HEK293 (cell line): ENCODE results near the gene INPP4B.

Experiments
- HOXA7 ChIP-seq: sonication (generic); formaldehyde crosslinking; IDR thresholded peaks from 2 replicates; pipeline ENCODE4 v1.8.1; 2022; ENCODE audit warnings: missing genetic modification reagents, borderline replicate concordance
- IKZF3 ChIP-seq: fragments of 450-650 bp; IDR thresholded peaks from 2 replicates; pipeline ENCODE4 v1.5.0; 2018; ENCODE audit warnings: missing biosample characterization, mild to moderate bottlenecking, missing genetic modification characterization, moderate library complexity
- KLF7 ChIP-seq: fragments of 450-650 bp; formaldehyde crosslinking; IDR thresholded peaks from 2 replicates; pipeline ENCODE4 v1.5.1; 2016; ENCODE audit warnings: missing biosample characterization, missing genetic modification characterization, borderline replicate concordance
- REST ChIP-seq: fragments of 450-650 bp; formaldehyde crosslinking; IDR thresholded peaks from 2 replicates; pipeline ENCODE4 v1.5.1; 2016; ENCODE audit warnings: missing biosample characterization, missing genetic modification characterization
- SCRT2 ChIP-seq: fragments of 450-650 bp; formaldehyde crosslinking; IDR thresholded peaks from 2 replicates; pipeline ENCODE4 v1.5.1; 2016; ENCODE audit warnings: missing biosample characterization, missing genetic modification characterization
- TCF7L2 ChIP-seq: IDR thresholded peaks from 2 replicates; pipeline ENCODE4 v1.6.1; 2011; ENCODE audit warnings: low read depth, mild to moderate bottlenecking, inconsistent platforms, low read length, moderate library complexity, borderline replicate concordance
- TSHZ1 ChIP-seq: fragments of 450-650 bp; formaldehyde crosslinking; IDR thresholded peaks from 2 replicates; pipeline ENCODE4 v1.5.1; 2016; ENCODE audit warnings: missing biosample characterization, missing genetic modification characterization, borderline replicate concordance
- ZBTB17 ChIP-seq: fragments of 450-650 bp; formaldehyde crosslinking; IDR thresholded peaks from 2 replicates; pipeline ENCODE4 v1.5.1; 2016; ENCODE audit warnings: missing biosample characterization, missing genetic modification characterization
- ZBTB49 ChIP-seq: fragments of 450-650 bp; formaldehyde crosslinking; IDR thresholded peaks from 2 replicates; pipeline ENCODE4 v1.5.1; 2016; ENCODE audit warnings: missing biosample characterization, missing genetic modification characterization, low read depth
- ZBTB6 ChIP-seq: fragments of 450-650 bp; formaldehyde crosslinking; IDR thresholded peaks from 2 replicates; pipeline ENCODE4 v1.5.1; 2017; ENCODE audit warnings: missing biosample characterization, missing genetic modification characterization
- ZNF10 ChIP-seq: fragments of 450-650 bp; formaldehyde crosslinking; IDR thresholded peaks from 2 replicates; pipeline ENCODE4 v1.5.1; 2017; ENCODE audit warnings: missing biosample characterization, missing genetic modification characterization
- ZNF239 ChIP-seq: fragments of 450-650 bp; formaldehyde crosslinking; IDR thresholded peaks from 2 replicates; pipeline ENCODE4 v1.5.1; 2016; ENCODE audit warnings: missing biosample characterization, missing genetic modification characterization
- ZNF324 ChIP-seq: fragments of 450-650 bp; formaldehyde crosslinking; IDR thresholded peaks from 2 replicates; pipeline ENCODE4 v1.5.1; 2016; ENCODE audit warnings: missing biosample characterization, missing genetic modification characterization
- ZNF354C ChIP-seq: fragments of 450-650 bp; formaldehyde crosslinking; IDR thresholded peaks from 2 replicates; pipeline ENCODE4 v1.5.1; 2016; ENCODE audit warnings: missing biosample characterization, missing genetic modification characterization, low read depth, borderline replicate concordance
- ZNF37A ChIP-seq: fragments of 450-650 bp; IDR thresholded peaks from 2 replicates; pipeline ENCODE4 v1.5.1; 2018; ENCODE audit warnings: missing biosample characterization, missing genetic modification characterization
- ZNF629 ChIP-seq: fragments of 450-650 bp; formaldehyde crosslinking; IDR thresholded peaks from 2 replicates; pipeline ENCODE4 v1.5.1; 2017; ENCODE audit warnings: missing biosample characterization, missing genetic modification characterization
- ZNF639 ChIP-seq: fragments of 450-650 bp; formaldehyde crosslinking; IDR thresholded peaks from 2 replicates; pipeline ENCODE4 v1.5.1; 2016; ENCODE audit warnings: missing biosample characterization, missing genetic modification characterization
- ZNF692 ChIP-seq: fragments of 450-650 bp; formaldehyde crosslinking; IDR thresholded peaks from 2 replicates; pipeline ENCODE4 v1.5.1; 2016; ENCODE audit warnings: missing biosample characterization, missing genetic modification characterization

The INPP4B gene

GRCh38 chr4:142347241-142347640 is 498.9 kb downstream of the INPP4B start (continued):
- TF ChIP-seq ZNF692 (peak; percentile 84), ZNF354C (tag by site-specific recombination) (no peak), ZBTB49 (tag by site-specific recombination) (no peak), TSHZ1 (tag by site-specific recombination) (no peak), HOXA7 (CRISPR knock-in tag) (no peak), ZNF239 (tag by site-specific recombination) (no peak), KLF7 (no peak; the same call in 1 of the 2 replicates), ZBTB17 (tag by site-specific recombination) (peak; percentile 27; the same call in 1 of the 2 replicates), IKZF3 (peak; percentile 87), ZNF37A (tag by site-specific recombination) (no peak), SCRT2 (tag by site-specific recombination) (peak; percentile 50; the same call in 1 of the 2 replicates), REST (0 out of 2 replicates have a peak, but pooled peaks have one; percentile 41), ZBTB6 (no peak), ZNF324 (tag by site-specific recombination) (no peak), ZNF10 (tag by site-specific recombination) (peak; percentile 45; the same call in 1 of the 2 replicates), TCF7L2 (peak; percentile 86), ZNF629 (tag by site-specific recombination) (peak; percentile 88), ZNF639 (tag by site-specific recombination) (no peak)
